Neural crest cell (in vitro differentiated cells): ENCODE results near the gene CD59. TPM values are rescaled to one million over a fixed set of nuclear protein-coding genes. Genes with fewer than 3 reads are reported as not detected.
"Not testable (repeated sequence)": the region's sequence is repeated elsewhere in the genome, so short reads cannot be mapped to it uniquely, and the experiment has no call there.

Experiments used
- DNase-seq: peaks from one replicate; pipeline ENCODE4 v3.0.0; 2021; ENCODE audit warnings: low read depth, mixed read lengths, low spot score
- H3K27ac Mint-ChIP-seq: one replicate; pipeline ENCODE4 v1.8.0; 2021; ENCODE audit warnings: mild to moderate bottlenecking, mixed read lengths; ENCODE audit not compliant: unreplicated experiment
- H3K27me3 Mint-ChIP-seq: 2 replicates; pipeline ENCODE4 v1.8.0; 2021; ENCODE audit warnings: low read depth, mild to moderate bottlenecking, mixed read lengths
- H3K36me3 Mint-ChIP-seq: 2 replicates; pipeline ENCODE4 v1.8.0; 2021; ENCODE audit warnings: low read depth, mild to moderate bottlenecking, mixed read lengths
- H3K4me1 Mint-ChIP-seq: 2 replicates; pipeline ENCODE4 v1.8.0; 2021; ENCODE audit warnings: mixed read lengths
- H3K4me3 Mint-ChIP-seq: one replicate; pipeline ENCODE4 v1.8.0; 2021; ENCODE audit warnings: mild to moderate bottlenecking, mixed read lengths
- H3K9me3 Mint-ChIP-seq: 2 replicates; pipeline ENCODE4 v1.8.0; 2021; ENCODE audit warnings: mixed read lengths
- total RNA-seq: library from RNA; stranded (reverse); gene quantifications from 2 replicates; pipeline ENCODE4 v1.2.1, GENCODE V29; 2021
- TF ChIP-seq, protein P1 (sequence below): fragments of 200-600 bp; sonication (generic); conservative IDR thresholded peaks from 2 replicates; pipeline ENCODE4 v1.5.0; 2021; ENCODE audit warnings: antibody characterized with exemption, mild to moderate bottlenecking

CD59 gene
- total RNA-seq, 1 donor from 2014 or later, result 86.3 TPM

DNA sequence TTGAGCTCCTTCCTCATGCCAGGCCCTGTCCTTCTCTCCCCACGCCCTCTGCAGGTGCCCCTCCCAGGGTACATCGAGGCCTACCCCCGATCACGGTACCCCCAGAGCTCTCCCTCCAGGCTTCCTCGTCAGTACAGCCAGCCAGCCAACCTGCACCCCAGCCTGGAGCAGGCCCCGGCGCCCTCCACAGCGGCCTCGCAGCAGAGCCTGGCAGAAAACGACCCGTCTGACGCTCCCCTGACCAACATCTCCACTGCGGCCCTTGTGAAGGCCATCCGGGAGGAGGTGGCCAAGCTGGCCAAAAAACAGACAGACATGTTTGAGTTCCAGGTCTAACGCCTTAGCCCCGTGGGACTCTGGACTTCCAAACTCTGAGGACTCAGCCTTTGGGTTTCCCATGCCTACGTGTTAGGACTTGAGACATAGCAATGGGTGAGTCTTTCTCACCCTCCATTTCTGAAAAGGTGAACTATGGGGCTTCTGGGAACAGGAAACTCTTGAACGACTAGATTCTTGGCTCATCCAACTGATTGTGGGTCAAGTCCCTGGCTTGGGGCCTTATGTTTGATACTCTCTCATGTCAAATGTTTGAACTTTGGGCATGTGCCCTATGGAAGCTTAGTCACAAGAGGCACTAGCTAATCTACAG lies 68.3 kb downstream of the CD59 start:
- Mint-ChIP-seq H3K27ac (no peak overlapping the region), H3K9me3 (no peaks in the 10 kb centered on the region), H3K4me1 (peaks cover 43% of the 10 kb centered on the region), H3K36me3 (peaks cover 9% of the 10 kb centered on the region), H3K27me3 (no peaks in the 10 kb centered on the region), H3K4me3 (no peak overlapping the region)
- TF ChIP-seq, protein P1, sequence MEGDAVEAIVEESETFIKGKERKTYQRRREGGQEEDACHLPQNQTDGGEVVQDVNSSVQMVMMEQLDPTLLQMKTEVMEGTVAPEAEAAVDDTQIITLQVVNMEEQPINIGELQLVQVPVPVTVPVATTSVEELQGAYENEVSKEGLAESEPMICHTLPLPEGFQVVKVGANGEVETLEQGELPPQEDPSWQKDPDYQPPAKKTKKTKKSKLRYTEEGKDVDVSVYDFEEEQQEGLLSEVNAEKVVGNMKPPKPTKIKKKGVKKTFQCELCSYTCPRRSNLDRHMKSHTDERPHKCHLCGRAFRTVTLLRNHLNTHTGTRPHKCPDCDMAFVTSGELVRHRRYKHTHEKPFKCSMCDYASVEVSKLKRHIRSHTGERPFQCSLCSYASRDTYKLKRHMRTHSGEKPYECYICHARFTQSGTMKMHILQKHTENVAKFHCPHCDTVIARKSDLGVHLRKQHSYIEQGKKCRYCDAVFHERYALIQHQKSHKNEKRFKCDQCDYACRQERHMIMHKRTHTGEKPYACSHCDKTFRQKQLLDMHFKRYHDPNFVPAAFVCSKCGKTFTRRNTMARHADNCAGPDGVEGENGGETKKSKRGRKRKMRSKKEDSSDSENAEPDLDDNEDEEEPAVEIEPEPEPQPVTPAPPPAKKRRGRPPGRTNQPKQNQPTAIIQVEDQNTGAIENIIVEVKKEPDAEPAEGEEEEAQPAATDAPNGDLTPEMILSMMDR, result no peak
- DNase-seq, result no peak

DNA sequence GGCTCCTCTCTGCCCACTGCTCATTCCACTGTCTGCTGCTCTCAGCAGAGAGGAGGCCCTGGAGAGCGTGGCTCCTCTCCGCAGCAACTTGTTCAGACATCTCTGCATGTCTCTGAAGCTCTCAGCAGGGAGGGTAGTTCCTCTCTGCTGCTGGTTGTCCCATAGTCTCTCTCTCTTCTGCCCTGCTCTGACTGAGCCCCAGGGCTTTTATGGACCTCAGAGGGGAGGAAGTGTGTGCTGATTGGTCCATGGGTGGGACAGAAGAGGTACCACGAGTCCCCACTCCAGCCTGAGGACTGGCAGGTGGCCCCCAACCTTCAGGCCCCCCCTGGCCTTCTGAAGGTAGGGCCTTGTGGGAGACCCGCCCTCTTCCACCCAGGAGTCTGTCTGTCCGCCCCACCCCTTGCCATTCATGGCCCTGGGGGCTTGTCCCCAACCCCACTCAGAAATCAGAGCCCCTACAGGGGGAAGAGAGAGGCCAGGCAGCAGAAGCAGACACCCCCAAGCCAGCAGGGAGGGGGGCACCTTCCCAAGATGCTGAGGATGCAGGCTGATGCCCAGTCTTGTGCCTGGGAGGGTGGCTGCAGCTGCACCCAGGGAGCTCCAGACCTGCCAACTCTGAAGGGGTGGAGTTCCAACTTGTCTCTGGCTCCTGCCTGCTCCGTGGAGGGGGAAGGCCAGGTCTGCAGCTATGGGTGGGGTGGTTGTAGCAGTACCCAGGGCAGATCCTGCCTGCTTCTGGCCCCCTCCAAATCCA lies 70.7 kb downstream of the CD59 start:
- TF ChIP-seq, protein P1, result no peak
- Mint-ChIP-seq H3K27ac (no peak overlapping the region), H3K4me3 (no peak overlapping the region)

DNA sequence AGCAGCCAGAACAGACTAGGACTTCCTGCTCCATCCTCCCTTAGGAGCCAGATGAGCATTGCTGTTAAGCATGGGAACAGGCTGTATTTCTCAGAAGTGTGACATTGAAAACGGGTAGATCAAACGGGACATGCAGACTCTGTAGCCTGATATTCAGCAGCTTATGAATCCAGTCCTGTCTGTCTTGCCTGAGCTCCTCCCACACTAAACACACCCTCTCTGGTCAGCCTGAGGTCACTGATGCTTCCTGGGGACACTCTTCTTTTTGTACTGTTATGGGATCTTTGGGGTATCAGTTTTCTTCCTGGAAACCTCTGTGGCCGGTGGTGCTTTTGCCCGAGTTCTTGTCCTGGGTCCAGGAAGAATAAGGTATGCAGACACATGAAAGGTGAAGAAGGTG lies 71.4 kb downstream of the CD59 start:
- no peak for DNase-seq
- Mint-ChIP-seq H3K9me3 (no peaks in the 10 kb centered on the region), H3K36me3 (peaks cover 9% of the 10 kb centered on the region), H3K27me3 (no peaks in the 10 kb centered on the region), H3K27ac (no peak overlapping the region), H3K4me3 (no peak overlapping the region), H3K4me1 (peaks cover 29% of the 10 kb centered on the region)
- TF ChIP-seq, protein P1, result no peak

More for the DNA sequence above, 70.7 kb downstream of the CD59 start:
- Mint-ChIP-seq H3K27me3 (no peaks in the 10 kb centered on the region), H3K4me1 (peaks cover 35% of the 10 kb centered on the region), H3K9me3 (no peaks in the 10 kb centered on the region), H3K36me3 (peaks cover 9% of the 10 kb centered on the region)
- DNase-seq, result no peak

DNA sequence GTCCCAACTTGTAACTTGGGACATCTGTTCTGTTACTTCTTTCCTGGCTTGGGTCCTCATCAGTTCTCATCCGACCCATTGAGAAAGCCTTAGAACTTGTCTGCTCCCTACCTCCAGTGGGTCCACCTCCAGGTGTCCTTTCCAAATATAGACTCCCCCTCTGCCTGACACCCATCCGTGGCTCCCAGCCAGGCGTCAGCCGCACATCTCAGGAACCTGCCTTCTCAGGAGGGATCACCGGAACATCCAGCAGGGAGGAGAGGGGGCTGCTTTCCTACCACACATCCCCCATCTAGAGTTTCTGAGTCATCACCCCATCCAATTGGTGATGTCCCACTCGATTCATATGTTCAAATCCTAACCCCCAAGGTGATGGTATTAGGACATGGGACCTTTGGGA lies 72.1 kb downstream of the CD59 start:
- peaks cover 9% of the 10 kb centered on the region for H3K36me3 Mint-ChIP-seq
- peaks cover 23% of the 10 kb centered on the region for H3K4me1 Mint-ChIP-seq
- TF ChIP-seq, protein P1, result no peak
- H3K27me3 Mint-ChIP-seq, result no peaks in the 10 kb centered on the region
- no peaks in the 10 kb centered on the region for H3K9me3 Mint-ChIP-seq
- H3K27ac Mint-ChIP-seq, result no peak overlapping the region
- H3K4me3 Mint-ChIP-seq, result no peak overlapping the region
- no peak for DNase-seq

DNA sequence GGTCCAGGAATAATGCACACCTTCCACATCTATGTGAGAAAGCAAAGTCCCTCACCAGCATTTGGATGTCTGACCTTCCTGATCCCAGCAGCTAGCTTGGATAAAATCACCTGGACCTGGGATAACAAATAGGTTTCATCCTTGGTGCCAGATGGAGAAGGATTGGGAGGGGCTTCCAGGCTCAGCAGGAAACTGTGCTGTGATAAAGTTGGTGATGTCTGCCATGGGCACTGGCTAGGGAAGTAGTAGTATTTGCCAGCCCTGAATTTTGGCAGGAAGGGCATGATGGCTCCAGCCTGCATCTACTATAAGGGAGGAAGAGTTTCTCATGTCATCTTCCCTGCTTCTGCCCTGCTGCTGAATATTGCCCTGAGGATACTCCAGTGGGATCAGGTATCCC lies 73.1 kb downstream of the CD59 start:
- TF ChIP-seq, protein P1, result no peak
- H3K4me1 Mint-ChIP-seq, result peaks cover 12% of the 10 kb centered on the region
- H3K27me3 Mint-ChIP-seq, result no peaks in the 10 kb centered on the region
- DNase-seq, result no peak
- H3K36me3 Mint-ChIP-seq, result peaks cover 9% of the 10 kb centered on the region
- H3K4me3 Mint-ChIP-seq, result no peak overlapping the region
- no peaks in the 10 kb centered on the region for H3K9me3 Mint-ChIP-seq
- no peak overlapping the region for H3K27ac Mint-ChIP-seq

DNA sequence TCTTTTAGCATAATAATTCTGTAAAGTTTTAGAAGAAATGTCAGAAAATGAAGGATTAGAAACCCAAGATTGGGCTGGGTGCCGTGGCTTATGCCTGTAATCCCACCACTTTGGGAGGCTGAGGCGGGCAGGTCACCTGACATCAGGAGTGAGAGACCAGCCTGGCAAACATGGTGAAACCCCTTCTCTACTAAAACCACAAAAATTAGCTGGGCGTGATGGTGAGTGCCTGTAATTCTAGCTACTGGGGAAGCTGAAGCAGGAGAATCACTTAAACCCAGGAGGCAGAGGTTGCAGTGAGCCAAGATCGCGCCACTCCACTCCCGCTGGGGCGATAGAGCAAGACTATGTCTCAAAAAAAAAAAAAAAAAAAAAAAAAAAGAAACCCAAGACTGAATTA lies 74.7 kb downstream of the CD59 start:
- H3K4me3 Mint-ChIP-seq, H3K9me3 Mint-ChIP-seq, H3K27ac Mint-ChIP-seq, H3K36me3 Mint-ChIP-seq, DNase-seq, H3K27me3 Mint-ChIP-seq: not testable (repeated sequence)
- H3K4me1 Mint-ChIP-seq, result peaks cover 10% of the 10 kb centered on the region
